Kidney (tissue), 14 donors: ENCODE data around the gene ADAMTS12. TPM values are rescaled to one million over a fixed set of nuclear protein-coding genes. Genes with fewer than 3 reads are reported as not detected.

ENCODE experiments used
- DNase-seq, 5 donors: peaks; one replicate each; pipeline ENCODE4 v3.0.0-alpha.2; 2013 to 2020
- FAIRE-seq: peaks from 2 replicates; lab custom pipeline; 2012; peaks lifted over from hg19 to GRCh38; lab: Jason Lieb, UNC
- H3K27ac ChIP-seq, 2 donors: one replicate each; pipeline ENCODE4 v1.7.0; 2013; ENCODE audit warnings: low read depth in 2 of 2, low read length in 2 of 2, inconsistent platforms in 1 of 2
- H3K27me3 ChIP-seq: one replicate; pipeline ENCODE4 v1.7.1; 2013; ENCODE audit warnings: low read length, inconsistent platforms; ENCODE audit not compliant: control insufficient read depth, insufficient read depth
- H3K36me3 ChIP-seq, 3 donors: one replicate each; pipeline versions ENCODE4 v1.7.0 to v1.7.1; 2013; ENCODE audit warnings: low read length in 3 of 3, control low read depth in 1 of 3, inconsistent platforms in 1 of 3; ENCODE audit not compliant: insufficient read depth in 3 of 3, control insufficient read depth in 2 of 3
- H3K4me1 ChIP-seq, 3 donors: one replicate each; pipeline versions ENCODE4 v1.7.0 to v1.7.1; 2013; ENCODE audit warnings: low read length in 3 of 3, inconsistent platforms in 1 of 3, low read depth in 1 of 3; ENCODE audit not compliant: control insufficient read depth in 2 of 3, insufficient read depth in 2 of 3
- H3K4me3 ChIP-seq, 3 donors: one replicate each; pipeline versions ENCODE4 v1.7.0 to v1.8.1; 2013; ENCODE audit warnings: low read length in 3 of 3, control low read depth in 1 of 3, inconsistent platforms in 1 of 3
- H3K9ac ChIP-seq, 3 donors: one replicate each; pipeline versions ENCODE4 v1.7.0 to v1.7.1; 2013; ENCODE audit warnings: low read length in 3 of 3, control low read depth in 1 of 3, inconsistent platforms in 1 of 3
- H3K9me3 ChIP-seq, 3 donors: one replicate each; pipeline versions ENCODE4 v1.7.0 to v1.7.1; 2013; ENCODE audit warnings: low read length in 3 of 3, control low read depth in 1 of 3, inconsistent platforms in 1 of 3; ENCODE audit not compliant: control insufficient read depth in 2 of 3, insufficient read depth in 1 of 3
- CTCF ChIP-seq: IDR thresholded peaks from 3 replicates; pipeline ENCODE4 v1.5.1; 2012; ENCODE audit warnings: mild to moderate bottlenecking, moderate library complexity, borderline replicate concordance; ENCODE audit not compliant: insufficient read depth; ENCODE audit errors: extremely low read depth
- intact Hi-C: fragments of 100-400 bp; cut with DNase I; formaldehyde crosslinking; loops from one replicate; pipeline ENCODE4 v1.11.1; 2022
- polyA plus RNA-seq: library from polyadenylated mRNA; stranded (reverse); fragments of 350-450 nt; fragmentation: Illumina TruSeq; extraction: RNeasy Lipid Tissue Mini Kit (QIAGEN cat#74804); gene quantifications from one replicate; pipeline ENCODE4 v1.2.3, GENCODE V29; 2014; ENCODE audit warnings: low read depth, low replicate concordance; ENCODE audit not compliant: insufficient read depth
- total RNA-seq: library from RNA; stranded (reverse); fragmentation: NEBNext Ultra II Directional; extraction: Animal tissue kit (Norgen Biotek cat#: 25700); gene quantifications from one replicate; pipeline ENCODE4 v1.2.1, GENCODE V29; 2021
- donor health status: control.
- donor health status: control.
- donor health status: control.
- donor health status: control.
- donor health status: control.
- donor health status: DM: yes; HTN: yes; CAD: no.
- donor health status: Normal renal cell carcinoma (clear cell type).

ADAMTS12 gene
- total and polyA plus RNA-seq, 2 donors from 2014 or later: 0.75 to 2.0 TPM

GRCh38 chr5:33745101-33745770 is 146.6 kb downstream of the ADAMTS12 start:
- DNase-seq: no peak
- Histone ChIP-seq H3K9ac (no peak overlapping the region), H3K9me3 (no peaks in the 10 kb centered on the region), H3K4me1 (no peaks in the 10 kb centered on the region), H3K36me3 (no peaks in the 10 kb centered on the region), H3K4me3 (no peak overlapping the region), H3K27me3 (no peaks in the 10 kb centered on the region), H3K27ac (no peak overlapping the region)
- no peak for TF ChIP-seq CTCF
- FAIRE-seq: no peak
- intact Hi-C loops: no loop called here

GRCh38 chr5:33743099-33743498 is 148.7 kb downstream of the ADAMTS12 start:
- peak in 1 of 5 donors; percentile 34 for DNase-seq
- Histone ChIP-seq H3K9ac (no peak overlapping the region), H3K27me3 (no peaks in the 10 kb centered on the region), H3K36me3 (no peaks in the 10 kb centered on the region), H3K4me1 (peaks cover 0 to 2% (median 0%) of the 10 kb centered on the region in 3 donors), H3K27ac (no peak overlapping the region), H3K9me3 (no peaks in the 10 kb centered on the region), H3K4me3 (no peak overlapping the region)
- FAIRE-seq: no peak
- intact Hi-C loops: no loop called here
- no peak for TF ChIP-seq CTCF

- H3K4me1 ChIP-seq: peaks cover 0 to 5% (median 2%) of the 10 kb centered on the region in 3 donors
- FAIRE-seq: no peak
- DNase-seq: no peak
- H3K27ac ChIP-seq: no peak overlapping the region
- no peaks in the 10 kb centered on the region for H3K27me3 ChIP-seq
- TF ChIP-seq CTCF: no peak
- no peaks in the 10 kb centered on the region for H3K9me3 ChIP-seq
- intact Hi-C loops: no loop called here
- H3K36me3 ChIP-seq: no peaks in the 10 kb centered on the region
- H3K4me3 ChIP-seq: no peak overlapping the region
- no peak overlapping the region for H3K9ac ChIP-seq
Observed at GRCh38 chr5:33742181-33742580, 149.6 kb downstream of the ADAMTS12 start.
